Endothelial cell of umbilical vein (primary cell): ENCODE data around the gene GJB5. TPM values are rescaled to one million over a fixed set of nuclear protein-coding genes. Genes with fewer than 3 reads are reported as not detected.

Source experiments
- BruUV-seq: library from RNA; stranded (reverse); fragments of 400-500 nt; replicated peaks from 2 replicates; lab custom pipeline; 2021; lab: Mats Ljungman, UMichigan
- CTCF ChIA-PET: fragments of 300-600, 350-600 bp; sonication (Branson Sonifier 250); formaldehyde crosslinking; loops from one replicate; lab custom pipeline; 2021; ENCODE audit warnings: antibody characterized with exemption, inconsistent platforms; lab: Charles Lee
- POLR2A ChIA-PET: fragments of 300-600, 350-600 bp; sonication (Branson Sonifier 250); formaldehyde crosslinking; loops from one replicate; lab custom pipeline; 2021; ENCODE audit warnings: antibody characterized with exemption, inconsistent platforms; lab: Charles Lee
- DNase-seq: peaks from one replicate; pipeline ENCODE4 v3.0.0-alpha.2; 2011; ENCODE audit warnings: low read depth, low spot score
- FAIRE-seq: peaks from 2 replicates; lab custom pipeline; 2011; peaks lifted over from hg19 to GRCh38; lab: Jason Lieb, UNC
- H2AFZ ChIP-seq: 2 replicates; pipeline ENCODE4 v1.6.0; 2012; ENCODE audit warnings: low read depth, low read length, control low read depth, inconsistent platforms
- H3K27ac ChIP-seq: 2 replicates; pipeline ENCODE4 v1.5.1; 2011; ENCODE audit warnings: low read depth, mild to moderate bottlenecking, control low read depth, low read length, moderate library complexity; ENCODE audit not compliant: insufficient read depth
- H3K27me3 ChIP-seq, 2 experiments: 2 replicates each; pipeline versions ENCODE4 v1.6.0 to v1.6.1; 2011; ENCODE audit warnings: low read length in 2 of 2, mixed read lengths in 1 of 2; ENCODE audit not compliant: control insufficient read depth in 2 of 2, insufficient read depth in 2 of 2
- H3K36me3 ChIP-seq, 2 experiments: 2 replicates in 1 of 2; 3 replicates in 1 of 2; pipeline ENCODE4 v1.5.1; 2011; ENCODE audit warnings: low read length in 2 of 2, mild to moderate bottlenecking in 1 of 2, moderate library complexity in 1 of 2; ENCODE audit not compliant: control insufficient read depth in 2 of 2, insufficient read depth in 2 of 2; ENCODE audit errors: extremely low read depth in 1 of 2
- H3K4me1 ChIP-seq: 3 replicates; pipeline ENCODE4 v1.5.1; 2011; ENCODE audit warnings: mild to moderate bottlenecking, low read length; ENCODE audit not compliant: control insufficient read depth, insufficient read depth; ENCODE audit errors: extremely low read depth
- H3K4me2 ChIP-seq: 2 replicates; pipeline ENCODE4 v1.6.1; 2011; ENCODE audit warnings: low read length, control low read depth, mixed read lengths; ENCODE audit not compliant: insufficient read depth
- H3K4me3 ChIP-seq, 3 experiments: fragments of 200-600 bp in 1 of 3; sonication (generic), shearing (Covaris generic) in 1 of 3; replicated peaks in 1 of 3; 2 replicates each; pipeline ENCODE4 v1.5.1; 2011 to 2016; ENCODE audit warnings: control low read depth in 3 of 3, low read length in 3 of 3, mild to moderate bottlenecking in 2 of 3, inconsistent platforms in 1 of 3, low read depth in 1 of 3, moderate library complexity in 1 of 3; ENCODE audit not compliant: insufficient read depth in 1 of 3
- H3K79me2 ChIP-seq: 2 replicates; pipeline ENCODE4 v1.6.0; 2012; ENCODE audit warnings: low read length, inconsistent platforms; ENCODE audit not compliant: control insufficient read depth, insufficient read depth
- H3K9ac ChIP-seq: replicated peaks from 2 replicates; pipeline ENCODE3; 2011; ENCODE audit warnings: low read length, control low read depth; ENCODE audit not compliant: insufficient read depth; ENCODE audit errors: extremely low read depth
- H3K9me1 ChIP-seq: replicated peaks from 3 replicates; pipeline ENCODE4 v1.6.0; 2011; ENCODE audit warnings: mild to moderate bottlenecking, low read length; ENCODE audit not compliant: control insufficient read depth, insufficient read depth; ENCODE audit errors: extremely low read depth
- H3K9me3 ChIP-seq: replicated peaks from 2 replicates; pipeline ENCODE4 v1.5.1; 2012; ENCODE audit warnings: low read length, inconsistent platforms; ENCODE audit not compliant: control insufficient read depth, insufficient read depth
- H4K20me1 ChIP-seq: replicated peaks from 2 replicates; pipeline ENCODE3; 2011; ENCODE audit warnings: mild to moderate bottlenecking, low read length; ENCODE audit not compliant: control insufficient read depth, insufficient read depth; ENCODE audit errors: extremely low read depth
- GATA2 ChIP-seq: IDR thresholded peaks from 2 replicates; pipeline ENCODE4 v1.7.0; 2011; ENCODE audit warnings: low read depth, mild to moderate bottlenecking, moderate library complexity, mixed read lengths, low read length; ENCODE audit not compliant: insufficient read length, insufficient read depth
- MAX ChIP-seq: IDR thresholded peaks from 2 replicates; pipeline ENCODE4 v1.6.1; 2011; ENCODE audit not compliant: insufficient read depth, insufficient read length
- POLR2AphosphoS5 ChIP-seq: IDR thresholded peaks from 2 replicates; pipeline ENCODE4 v1.6.1; 2012; ENCODE audit warnings: low read depth, mild to moderate bottlenecking, control low read depth, low read length, moderate library complexity; ENCODE audit not compliant: insufficient read depth
- dilution Hi-C: fragments of 300-500 bp; cut with MboI; formaldehyde crosslinking; loops from one replicate; pipeline ENCODE4 v1.15.0; 2019; ENCODE audit warnings: low sequenced_read_pairs; ENCODE audit not compliant: extremely low pct_ligation_motif_present
- intact Hi-C: fragments of 100-400 bp; cut with micrococcal nuclease; formaldehyde crosslinking; loops from one replicate; pipeline ENCODE4 v1.10.0; 2022
- polyA plus RNA-seq, 4 experiments: library from polyadenylated mRNA; depleted of rRNA in 3 of 4; stranded (reverse) in 3 of 4; unstranded in 1 of 4; fragments of >200 nt; gene quantifications; 2 replicates each; pipeline versions ENCODE4 v1.2.1 to v1.2.3, GENCODE V29; 2011 to 2012; ENCODE audit warnings: missing spikeins in 1 of 4
- total RNA-seq: library from RNA; stranded (reverse); gene quantifications from 2 replicates; pipeline ENCODE4 v1.2.3, GENCODE V29; 2021

The GJB5 gene
- total and polyA plus RNA-seq, 2 donors (not counting 3 experiments of a cell fraction or from before 2014, with no cell fraction given), result not detected

GRCh38 chr1:34761176-34761761 lies 6.4 kb downstream of the GJB5 start:
- TF ChIP-seq MAX (no peak), GATA2 (no peak)
- Histone ChIP-seq H3K9ac (no peak overlapping the region), H3K79me2 (no peaks in the 10 kb centered on the region), H2AFZ (no peak overlapping the region), H3K4me3 (no peak overlapping the region), H3K9me3 (no peaks in the 10 kb centered on the region), H3K27me3 (no peaks in the 10 kb centered on the region), H3K36me3 (no peaks in the 10 kb centered on the region), H3K27ac (no peak overlapping the region), H3K9me1 (no peaks in the 10 kb centered on the region), H3K4me2 (no peak overlapping the region), H3K4me1 (no peaks in the 10 kb centered on the region), H4K20me1 (no peaks in the 10 kb centered on the region)
- CTCF ChIA-PET, result no interaction called here
- POLR2A ChIA-PET, result no interaction called here
- DNase-seq (no peak), FAIRE-seq (no peak)
- dilution Hi-C loops (no loop called here), intact Hi-C loops (no loop called here)
- BruUV-seq, result no TSS peak

- CTCF ChIA-PET, result no interaction called here
- H2AFZ ChIP-seq, result no peak overlapping the region
- intact Hi-C loops, result no loop called here
- POLR2A ChIA-PET, result no interaction called here
- H3K27me3 ChIP-seq, result no peaks in the 10 kb centered on the region
- no TSS peak for BruUV-seq
- H3K36me3 ChIP-seq, result no peaks in the 10 kb centered on the region
- no peak overlapping the region for H3K27ac ChIP-seq
- no peak overlapping the region for H3K4me2 ChIP-seq
- no peak overlapping the region for H3K4me3 ChIP-seq
- no peaks in the 10 kb centered on the region for H3K9me3 ChIP-seq
- FAIRE-seq, result no peak
- no peaks in the 10 kb centered on the region for H3K4me1 ChIP-seq
- TF ChIP-seq POLR2AphosphoS5, result no peak
- no peaks in the 10 kb centered on the region for H4K20me1 ChIP-seq
- no peak overlapping the region for H3K9ac ChIP-seq
- no peak for DNase-seq
- no peaks in the 10 kb centered on the region for H3K9me1 ChIP-seq
- dilution Hi-C loops, result no loop called here
- H3K79me2 ChIP-seq, result no peaks in the 10 kb centered on the region
These were observed 7.0 kb downstream of the GJB5 start for GRCh38 chr1:34761776-34762307.
